ENCODE data around the gene CCDC85B. TPM values are rescaled to one million over a fixed set of nuclear protein-coding genes. Genes with fewer than 3 reads are reported as not detected.
A peak's percentile ranks its signal among the peaks of the same experiment; 100 is the strongest.

CCDC85B gene
- polyA plus RNA-seq, 3 donors: 20.8 to 35.2 (median 24.4) TPM

DNA sequence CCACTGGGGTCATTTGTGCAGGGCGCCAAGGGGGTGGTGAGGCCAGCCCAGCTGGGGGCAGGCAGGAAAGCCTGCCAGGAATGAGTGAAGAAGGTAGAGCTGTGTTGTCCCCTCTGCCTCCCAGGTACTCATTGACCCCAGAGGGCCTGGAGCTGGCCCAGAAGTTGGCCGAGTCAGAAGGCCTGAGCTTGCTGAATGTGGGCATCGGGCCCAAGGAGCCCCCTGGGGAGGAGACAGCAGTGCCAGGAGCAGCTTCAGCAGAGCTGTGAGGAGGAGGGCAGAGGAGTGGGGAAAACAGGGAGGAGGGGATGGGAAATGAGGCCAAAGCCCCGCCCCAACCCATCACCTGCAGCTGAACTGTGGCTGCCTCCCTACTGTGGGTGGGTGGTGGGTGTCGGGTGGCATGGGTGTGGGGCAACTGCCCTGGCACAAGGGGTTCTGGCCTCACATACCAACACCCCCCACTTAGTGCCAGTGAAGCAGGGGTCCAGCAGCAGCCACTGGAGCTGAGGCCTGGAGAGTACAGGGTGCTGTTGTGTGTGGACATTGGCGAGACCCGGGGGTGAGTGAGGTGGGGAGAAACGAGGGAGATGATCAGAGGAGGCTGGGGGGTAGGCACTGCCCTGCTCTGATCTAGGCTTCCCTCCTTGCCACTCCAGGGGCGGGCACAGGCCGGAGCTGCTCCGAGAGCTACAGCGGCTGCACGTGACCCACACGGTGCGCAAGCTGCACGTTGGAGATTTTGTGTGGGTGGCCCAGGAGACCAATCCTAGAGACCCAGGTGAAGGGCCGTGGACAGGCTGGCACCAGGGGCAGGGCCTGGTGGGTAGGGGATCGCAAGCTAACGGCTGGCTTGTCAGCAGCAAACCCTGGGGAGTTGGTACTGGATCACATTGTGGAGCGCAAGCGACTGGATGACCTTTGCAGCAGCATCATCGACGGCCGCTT lies 27.3 kb upstream of the CCDC85B start:
- no peak overlapping the region for H3K9ac ChIP-seq (ENCODE audit: insufficient read depth, low read length, poor library complexity, severe bottlenecking)
- Mint-ChIP-seq H3K27me3 (ENCODE audit: low read depth in 3 of 3) (peaks cover 1 to 2% (median 2%) of the 10 kb centered on the region in 3 donors), H3K4me3 (no peak overlapping the region), H3K9me3 (peaks cover 0 to 2% (median 0%) of the 10 kb centered on the region in 7 donors), H3K4me1 (peaks cover 41% of the 10 kb centered on the region), H3K27ac (peak overlapping the region in 1 of 7 donors; percentile 4), H3K36me3 (peaks cover 40 to 59% of the 10 kb centered on the region in 2 donors)
- no peak overlapping the region for H3K27ac ChIP-seq (ENCODE audit: low read depth in 1 of 2, low read length in 2 of 2)
- peaks cover 48 to 58% of the 10 kb centered on the region in 2 donors for H3K36me3 ChIP-seq (replicated peaks in 1 of 2; ENCODE audit: control insufficient read depth in 1 of 2, insufficient read depth in 2 of 2, low read length in 2 of 2)
- TF ChIP-seq, protein P1, sequence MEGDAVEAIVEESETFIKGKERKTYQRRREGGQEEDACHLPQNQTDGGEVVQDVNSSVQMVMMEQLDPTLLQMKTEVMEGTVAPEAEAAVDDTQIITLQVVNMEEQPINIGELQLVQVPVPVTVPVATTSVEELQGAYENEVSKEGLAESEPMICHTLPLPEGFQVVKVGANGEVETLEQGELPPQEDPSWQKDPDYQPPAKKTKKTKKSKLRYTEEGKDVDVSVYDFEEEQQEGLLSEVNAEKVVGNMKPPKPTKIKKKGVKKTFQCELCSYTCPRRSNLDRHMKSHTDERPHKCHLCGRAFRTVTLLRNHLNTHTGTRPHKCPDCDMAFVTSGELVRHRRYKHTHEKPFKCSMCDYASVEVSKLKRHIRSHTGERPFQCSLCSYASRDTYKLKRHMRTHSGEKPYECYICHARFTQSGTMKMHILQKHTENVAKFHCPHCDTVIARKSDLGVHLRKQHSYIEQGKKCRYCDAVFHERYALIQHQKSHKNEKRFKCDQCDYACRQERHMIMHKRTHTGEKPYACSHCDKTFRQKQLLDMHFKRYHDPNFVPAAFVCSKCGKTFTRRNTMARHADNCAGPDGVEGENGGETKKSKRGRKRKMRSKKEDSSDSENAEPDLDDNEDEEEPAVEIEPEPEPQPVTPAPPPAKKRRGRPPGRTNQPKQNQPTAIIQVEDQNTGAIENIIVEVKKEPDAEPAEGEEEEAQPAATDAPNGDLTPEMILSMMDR (IDR thresholded peaks at IDR 0.05): no peak
- H3K27me3 ChIP-seq (ENCODE audit: control insufficient read depth in 2 of 2, insufficient read depth in 2 of 2, low read length in 2 of 2): no peaks in the 10 kb centered on the region
- H3K79me2 ChIP-seq (ENCODE audit: insufficient read depth, low read length): peaks cover 30% of the 10 kb centered on the region
- 97% methylated on average over 22 of the region's 24 CpGs for WGBS (ENCODE audit: insufficient coverage)
- H3K4me3 ChIP-seq (replicated peaks in 1 of 3; ENCODE audit: low read depth in 2 of 3, low read length in 3 of 3): no peak overlapping the region
- no peaks in the 10 kb centered on the region for H3K9me3 ChIP-seq (replicated peaks in 1 of 2; ENCODE audit: control insufficient read depth in 1 of 2, insufficient read depth in 1 of 2, low read length in 2 of 2)
- peaks cover 32 to 45% of the 10 kb centered on the region in 2 donors for H3K4me1 ChIP-seq (ENCODE audit: control insufficient read depth in 1 of 2, insufficient read depth in 2 of 2, low read length in 2 of 2)
- no peak for DNase-seq
- H3K4me2 ChIP-seq (replicated peaks; ENCODE audit: extremely low read depth, low read length, poor library complexity, severe bottlenecking): no peak overlapping the region
- no peak overlapping the region for H2AFZ ChIP-seq (ENCODE audit: insufficient read depth, low read depth, low read length, poor library complexity, severe bottlenecking)
- H4K20me1 ChIP-seq (ENCODE audit: insufficient read depth, low read length): peaks cover 43% of the 10 kb centered on the region
- intact Hi-C loops (cut with micrococcal nuclease): no loop called here

DNA sequence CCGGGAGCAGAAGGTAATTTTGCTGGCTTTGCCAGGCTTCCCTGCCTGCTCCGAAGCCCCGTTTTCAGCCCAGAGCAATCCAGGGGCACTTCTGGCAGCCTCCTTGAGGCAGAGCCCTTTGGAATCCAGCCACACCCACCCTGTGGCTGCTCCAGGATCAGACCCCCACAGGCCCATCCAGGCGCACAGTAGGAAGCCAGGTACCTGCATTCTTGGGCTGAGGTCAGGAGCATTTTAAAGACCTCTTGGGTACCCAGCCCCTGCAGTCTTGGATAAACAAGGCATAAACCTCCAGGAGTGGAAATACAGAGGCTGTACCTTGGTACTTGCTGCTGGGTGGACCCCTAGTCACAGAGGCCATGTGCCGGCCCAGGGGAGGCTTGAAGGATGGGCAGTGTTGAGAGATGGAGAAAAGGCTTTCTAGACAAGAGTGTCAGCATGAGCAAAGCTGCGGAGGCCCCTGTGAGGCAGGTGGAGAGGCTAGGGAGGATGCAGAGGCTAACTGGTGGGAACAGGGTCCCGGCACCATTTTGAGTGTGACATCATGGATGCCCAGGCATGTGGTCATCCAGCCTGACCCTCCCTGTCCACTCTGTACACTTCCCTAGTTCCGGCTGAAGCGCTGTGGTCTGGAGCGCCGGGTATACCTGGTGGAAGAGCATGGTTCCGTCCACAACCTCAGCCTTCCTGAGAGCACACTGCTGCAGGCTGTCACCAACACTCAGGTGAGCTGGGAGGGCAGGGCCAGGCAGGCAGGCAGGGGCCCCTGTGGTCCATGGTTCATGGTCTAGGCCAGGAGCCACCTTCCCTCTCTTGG lies 26.4 kb upstream of the CCDC85B start:
- Mint-ChIP-seq H3K36me3 (peaks cover 40 to 60% of the 10 kb centered on the region in 2 donors), H3K4me3 (no peak overlapping the region), H3K4me1 (peaks cover 34% of the 10 kb centered on the region), H3K27ac (no peak overlapping the region), H3K9me3 (no peaks in the 10 kb centered on the region), H3K27me3 (ENCODE audit: low read depth in 3 of 3) (peaks cover 0 to 8% (median 3%) of the 10 kb centered on the region in 3 donors)
- no peak overlapping the region for H3K4me3 ChIP-seq (replicated peaks in 1 of 3; ENCODE audit: low read depth in 2 of 3, low read length in 3 of 3)
- H2AFZ ChIP-seq (ENCODE audit: insufficient read depth, low read depth, low read length, poor library complexity, severe bottlenecking): no peak overlapping the region
- no peak for DNase-seq
- H3K9me3 ChIP-seq (replicated peaks in 1 of 2; ENCODE audit: control insufficient read depth in 1 of 2, insufficient read depth in 1 of 2, low read length in 2 of 2): no peaks in the 10 kb centered on the region
- TF ChIP-seq, protein P1 (IDR thresholded peaks at IDR 0.05): no peak
- H4K20me1 ChIP-seq (ENCODE audit: insufficient read depth, low read length): peaks cover 43% of the 10 kb centered on the region
- peaks cover 24 to 36% of the 10 kb centered on the region in 2 donors for H3K4me1 ChIP-seq (ENCODE audit: control insufficient read depth in 1 of 2, insufficient read depth in 2 of 2, low read length in 2 of 2)
- no peak overlapping the region for H3K4me2 ChIP-seq (replicated peaks; ENCODE audit: extremely low read depth, low read length, poor library complexity, severe bottlenecking)
- peaks cover 48 to 58% of the 10 kb centered on the region in 2 donors for H3K36me3 ChIP-seq (replicated peaks in 1 of 2; ENCODE audit: control insufficient read depth in 1 of 2, insufficient read depth in 2 of 2, low read length in 2 of 2)
- peaks cover 30% of the 10 kb centered on the region for H3K79me2 ChIP-seq (ENCODE audit: insufficient read depth, low read length)
- intact Hi-C loops (cut with micrococcal nuclease): no loop called here
- no peaks in the 10 kb centered on the region for H3K27me3 ChIP-seq (ENCODE audit: control insufficient read depth in 2 of 2, insufficient read depth in 2 of 2, low read length in 2 of 2)
- no peak overlapping the region for H3K27ac ChIP-seq (ENCODE audit: low read depth in 1 of 2, low read length in 2 of 2)
- WGBS (ENCODE audit: insufficient coverage): 93% methylated on average over 10 of the region's 12 CpGs
- no peak overlapping the region for H3K9ac ChIP-seq (ENCODE audit: insufficient read depth, low read length, poor library complexity, severe bottlenecking)
